Effector memory CD4-positive, alpha-beta T cell (primary cell): ENCODE data around the gene PDE4B.

ENCODE experiments used
- DNase-seq, 3 donors: peaks; one replicate each; pipeline ENCODE4 v3.0.0-alpha.2; 2020
- H3K27ac ChIP-seq: 2 replicates; pipeline ENCODE4 v1.7.0; 2013; ENCODE audit warnings: mild to moderate bottlenecking, low read length, moderate library complexity; ENCODE audit not compliant: insufficient read depth, poor library complexity, severe bottlenecking
- H3K27me3 ChIP-seq: replicated peaks from 2 replicates; pipeline ENCODE4 v1.7.0; 2013; ENCODE audit warnings: mild to moderate bottlenecking, low read length; ENCODE audit not compliant: insufficient read depth, control insufficient read depth, poor library complexity, severe bottlenecking
- H3K36me3 ChIP-seq: 2 replicates; pipeline ENCODE4 v1.7.0; 2013; ENCODE audit warnings: mild to moderate bottlenecking, low read length, moderate library complexity; ENCODE audit not compliant: control insufficient read depth, insufficient read depth
- H3K4me1 ChIP-seq: 2 replicates; pipeline ENCODE4 v1.7.0; 2013; ENCODE audit warnings: low read length, mild to moderate bottlenecking; ENCODE audit not compliant: control insufficient read depth, insufficient read depth, poor library complexity, severe bottlenecking
- H3K4me3 ChIP-seq: 2 replicates; pipeline ENCODE4 v1.7.0; 2013; ENCODE audit warnings: low read length, low read depth, mild to moderate bottlenecking; ENCODE audit not compliant: insufficient read depth, poor library complexity, severe bottlenecking
- H3K9me3 ChIP-seq: 2 replicates; pipeline ENCODE4 v1.7.0; 2013; ENCODE audit warnings: mild to moderate bottlenecking, low read length, moderate library complexity; ENCODE audit not compliant: control insufficient read depth

PDE4B gene

DNA sequence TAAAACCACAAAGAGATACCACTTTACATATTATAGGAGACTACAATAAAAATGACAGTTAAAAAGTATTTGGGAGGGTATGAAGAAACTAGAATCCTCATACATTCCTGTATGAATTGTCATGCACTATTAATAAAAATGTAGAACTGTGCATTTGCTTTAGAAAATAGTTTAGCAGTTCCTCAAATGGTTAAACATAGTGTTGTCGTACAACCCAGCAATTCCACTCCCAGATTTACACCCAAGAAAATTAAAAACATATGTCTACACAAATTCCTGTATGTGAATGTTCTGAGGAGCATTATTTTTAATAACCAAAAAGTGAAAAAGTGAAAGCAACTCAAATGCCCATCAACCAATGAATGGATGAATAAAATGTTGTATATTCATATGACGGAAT lies 23.1 kb upstream of the PDE4B start:
- Histone ChIP-seq H3K4me3 (no peak overlapping the region), H3K9me3 (no peaks in the 10 kb centered on the region), H3K36me3 (no peaks in the 10 kb centered on the region), H3K27ac (no peak overlapping the region), H3K27me3 (no peaks in the 10 kb centered on the region), H3K4me1 (no peaks in the 10 kb centered on the region)
- no peak for DNase-seq

DNA sequence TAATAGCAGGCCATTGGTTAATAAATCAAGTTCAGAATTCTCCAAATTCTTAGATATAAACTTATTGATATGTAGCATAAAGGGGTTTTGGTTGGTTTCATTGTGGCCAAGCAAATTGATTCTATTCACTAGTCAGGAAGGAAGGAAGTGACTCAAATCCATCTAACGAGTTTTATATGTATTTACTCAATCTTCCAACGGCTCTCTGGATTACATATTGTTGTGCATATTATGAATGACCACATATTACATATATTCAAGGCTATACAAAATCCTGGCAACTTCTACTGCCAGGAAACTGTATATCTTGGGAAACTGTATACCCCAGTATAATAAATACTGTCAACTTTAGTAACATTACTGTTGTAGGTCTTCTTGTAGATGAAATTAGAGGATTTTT lies 20.1 kb upstream of the PDE4B start:
- Histone ChIP-seq H3K4me1 (no peaks in the 10 kb centered on the region), H3K27ac (no peak overlapping the region), H3K9me3 (no peaks in the 10 kb centered on the region), H3K36me3 (no peaks in the 10 kb centered on the region), H3K4me3 (no peak overlapping the region), H3K27me3 (no peaks in the 10 kb centered on the region)
- DNase-seq = no peak

- H3K36me3 ChIP-seq = no peaks in the 10 kb centered on the region
- no peaks in the 10 kb centered on the region for H3K9me3 ChIP-seq
- DNase-seq = no peak
- no peak overlapping the region for H3K27ac ChIP-seq
- H3K4me3 ChIP-seq = no peak overlapping the region
- H3K4me1 ChIP-seq = no peaks in the 10 kb centered on the region
- H3K27me3 ChIP-seq = no peaks in the 10 kb centered on the region
These were observed 19.1 kb upstream of the PDE4B start for GRCh38 chr1:65773391-65774123.

DNA sequence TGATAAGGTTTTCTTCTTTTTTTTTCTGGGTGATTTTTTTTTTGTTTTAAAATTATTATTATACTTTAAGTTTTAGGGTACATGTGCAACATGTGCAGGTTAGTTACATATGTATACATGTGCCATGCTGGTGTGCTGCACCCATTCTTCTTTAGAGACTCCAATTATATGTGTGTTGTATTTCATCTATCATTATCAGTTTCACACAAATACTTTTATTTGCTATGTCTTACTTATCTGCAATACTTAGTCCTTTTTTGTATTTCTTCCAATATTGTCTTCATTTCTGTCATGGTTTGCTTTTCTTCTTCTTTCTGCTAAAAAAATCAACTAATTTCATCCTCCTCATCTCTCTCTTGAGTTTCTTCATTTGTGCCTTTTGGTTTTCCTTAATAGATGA lies 3.9 kb upstream of the PDE4B start:
- Histone ChIP-seq H3K4me3 (no peak overlapping the region), H3K9me3 (no peaks in the 10 kb centered on the region), H3K36me3 (no peaks in the 10 kb centered on the region), H3K4me1 (no peaks in the 10 kb centered on the region), H3K27me3 (peaks cover 6% of the 10 kb centered on the region), H3K27ac (no peak overlapping the region)
- DNase-seq = no peak

- H3K36me3 ChIP-seq = no peaks in the 10 kb centered on the region
- H3K9me3 ChIP-seq = no peaks in the 10 kb centered on the region
- peaks cover 13% of the 10 kb centered on the region for H3K27me3 ChIP-seq
- no peak overlapping the region for H3K4me3 ChIP-seq
- H3K4me1 ChIP-seq = no peaks in the 10 kb centered on the region
- H3K27ac ChIP-seq = no peak overlapping the region
- no peak for DNase-seq
These were observed 1.3 kb upstream of the PDE4B start for GRCh38 chr1:65791396-65791795.

GRCh38 chr1:65791801-65792668 lies 660 bp upstream of the PDE4B start:
- no peak overlapping the region for H3K4me3 ChIP-seq
- peaks cover 13% of the 10 kb centered on the region for H3K27me3 ChIP-seq
- no peaks in the 10 kb centered on the region for H3K9me3 ChIP-seq
- H3K27ac ChIP-seq = no peak overlapping the region
- no peak for DNase-seq
- no peaks in the 10 kb centered on the region for H3K4me1 ChIP-seq
- H3K36me3 ChIP-seq = no peaks in the 10 kb centered on the region

DNA sequence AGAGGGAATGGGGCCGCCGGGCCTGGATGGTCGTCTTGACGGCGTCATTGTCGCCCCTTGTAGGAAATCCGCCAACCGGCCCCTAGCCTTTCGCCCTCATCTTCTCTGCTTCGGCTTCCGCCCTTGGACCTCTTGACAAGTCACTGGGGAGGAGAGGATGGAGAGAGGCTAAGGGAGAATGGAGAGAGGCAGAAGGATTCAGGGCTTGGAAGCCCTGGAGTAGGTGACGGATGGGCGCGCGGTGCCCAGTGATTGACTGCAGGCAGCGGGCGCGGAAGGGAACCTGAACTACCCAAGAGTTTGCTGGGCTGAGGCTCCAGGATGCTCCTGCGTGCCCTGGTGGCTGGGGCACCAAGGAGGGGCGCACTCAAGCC lies 651 bp downstream of the PDE4B start:
- Histone ChIP-seq H3K4me1 (no peaks in the 10 kb centered on the region), H3K27me3 (peaks cover 13% of the 10 kb centered on the region), H3K36me3 (no peaks in the 10 kb centered on the region), H3K27ac (no peak overlapping the region), H3K4me3 (no peak overlapping the region), H3K9me3 (no peaks in the 10 kb centered on the region)
- DNase-seq = no peak

DNA sequence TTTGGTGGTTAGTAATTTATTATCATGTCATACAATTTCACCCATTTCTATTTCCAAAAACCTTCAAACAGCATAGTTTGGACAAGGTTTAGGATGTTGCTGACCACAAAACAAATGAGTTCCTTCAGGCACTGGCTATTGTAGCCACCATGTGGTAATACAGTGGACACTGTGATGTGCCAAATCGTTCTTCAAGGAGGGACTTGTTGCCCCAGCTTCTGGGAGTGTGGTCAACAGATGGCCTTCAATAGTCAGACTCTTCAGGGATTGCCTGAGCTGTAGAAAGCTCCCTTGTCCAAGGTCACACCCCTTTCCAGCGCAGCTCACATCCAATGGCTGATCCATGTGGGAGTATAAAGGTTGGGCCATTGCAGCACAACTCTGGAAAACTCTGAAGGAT lies 2.6 kb downstream of the PDE4B start:
- Histone ChIP-seq H3K36me3 (no peaks in the 10 kb centered on the region), H3K27me3 (peaks cover 13% of the 10 kb centered on the region), H3K4me1 (no peaks in the 10 kb centered on the region), H3K4me3 (no peak overlapping the region), H3K9me3 (no peaks in the 10 kb centered on the region), H3K27ac (no peak overlapping the region)
- DNase-seq = no peak

GRCh38 chr1:65799601-65800000 lies 6.9 kb downstream of the PDE4B start:
- DNase-seq = no peak
- Histone ChIP-seq H3K36me3 (no peaks in the 10 kb centered on the region), H3K4me1 (no peaks in the 10 kb centered on the region), H3K27me3 (peaks cover 7% of the 10 kb centered on the region), H3K9me3 (no peaks in the 10 kb centered on the region), H3K4me3 (no peak overlapping the region), H3K27ac (no peak overlapping the region)

DNA sequence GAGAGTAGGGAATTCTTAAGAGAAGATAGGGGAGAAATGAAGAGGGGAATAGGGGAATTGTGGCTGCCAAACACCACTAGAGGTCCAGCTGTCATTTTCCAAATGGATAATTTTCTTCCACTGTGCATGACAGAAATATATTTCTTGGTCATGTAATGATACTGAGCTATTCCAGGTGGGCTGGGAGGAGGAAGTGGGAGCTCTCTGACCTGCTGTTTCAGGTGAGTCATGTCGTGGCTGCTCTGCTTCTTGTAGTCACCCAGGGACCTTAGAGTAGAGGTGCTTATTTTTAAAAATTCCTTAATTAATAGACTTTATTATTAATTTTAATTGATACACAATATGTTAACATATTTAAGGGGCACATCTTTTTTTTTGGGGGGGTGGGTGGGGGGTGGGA lies 11.9 kb downstream of the PDE4B start:
- no peak for DNase-seq
- no peak overlapping the region for H3K27ac ChIP-seq
- no peaks in the 10 kb centered on the region for H3K36me3 ChIP-seq
- H3K4me3 ChIP-seq = no peak overlapping the region
- H3K9me3 ChIP-seq = no peaks in the 10 kb centered on the region
- no peaks in the 10 kb centered on the region for H3K4me1 ChIP-seq
- H3K27me3 ChIP-seq = no peaks in the 10 kb centered on the region
